H1 (cell line): ENCODE results near the gene VMP1. TPM values are rescaled to one million over a fixed set of nuclear protein-coding genes. Genes with fewer than 3 reads are reported as not detected.

ENCODE experiments used
- CBX8 ChIP-seq: fragments of 300-800, 300-1000 bp; sonication (generic); IDR thresholded peaks from 2 replicates; pipeline ENCODE4 v1.7.1; 2016; ENCODE audit warnings: low read depth, low read length, borderline replicate concordance
- CHD1 ChIP-seq: IDR thresholded peaks from 2 replicates; pipeline ENCODE4 v1.6.1; 2012; ENCODE audit warnings: low read depth, low read length, improper control_type of control experiment
- GABPA ChIP-seq: IDR thresholded peaks from 2 replicates; pipeline ENCODE4 v1.6.1; 2011; ENCODE audit warnings: mild to moderate bottlenecking, low read length, moderate library complexity, borderline replicate concordance; ENCODE audit not compliant: insufficient read depth
- polyA plus RNA-seq, 7 experiments: library from polyadenylated mRNA; depleted of rRNA in 3 of 7; stranded (reverse) in 5 of 7; unstranded in 2 of 7; fragments of >200 nt in 5 of 7; fragments of 200-250 nt in 2 of 7; gene quantifications; 1 replicate in 5 of 7; 2 replicates in 1 of 7; 4 replicates in 1 of 7; pipeline versions ENCODE4 v1.2.1 to v1.2.3, GENCODE V29; 2011 to 2013; ENCODE audit warnings: missing spikeins in 2 of 7, mixed read lengths in 2 of 7
- total RNA-seq: library from RNA; stranded (reverse); fragmentation: NEBNext Ultra II Directional; extraction: Animal tissue kit (Norgen Biotek cat#: 25700); gene quantifications from 2 replicates; pipeline ENCODE4 v1.2.1, GENCODE V29; 2021

Gene VMP1
- total and polyA plus RNA-seq, 2 of the 8 experiments (the other 6 are each of a cell fraction or from before 2014, with no cell fraction given) = 45.0 to 92.7 TPM

DNA sequence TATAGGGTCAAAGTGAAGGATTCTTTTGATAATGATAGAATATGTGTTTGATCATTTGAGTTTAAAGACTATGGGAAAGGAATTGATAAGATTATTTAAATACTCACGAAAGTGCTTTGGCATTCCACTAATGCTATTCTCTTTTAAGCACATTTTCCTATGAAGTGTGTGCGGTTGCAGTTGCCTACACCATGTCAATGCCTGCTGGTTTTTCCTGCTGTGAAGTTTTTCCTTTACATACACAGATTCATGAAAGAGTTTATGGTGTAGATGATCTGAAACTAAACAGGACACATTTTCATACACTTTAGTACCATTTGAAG, 78.7 kb downstream of the VMP1 start (continued):
- TF ChIP-seq GABPA (no peak), CHD1 (no peak), CBX8 (no peak)
